Trophoblast cell (in vitro differentiated cells and primary cell): ENCODE data around the gene RTP2.

Experiments used
- DNase-seq, 2 donors: peaks; one replicate each; pipeline ENCODE4 v3.0.0-alpha.2; 2016
- H2AFZ ChIP-seq: 2 replicates; pipeline ENCODE4 v1.6.1; 2013; ENCODE audit warnings: low read length, moderate library complexity, mild to moderate bottlenecking; ENCODE audit not compliant: insufficient read depth, poor library complexity
- H2AK5ac ChIP-seq: 2 replicates; pipeline ENCODE4 v1.6.1; 2013; ENCODE audit warnings: mild to moderate bottlenecking, low read length
- H2BK120ac ChIP-seq: 2 replicates; pipeline ENCODE4 v1.6.1; 2013; ENCODE audit warnings: low read length, mild to moderate bottlenecking, moderate library complexity; ENCODE audit not compliant: insufficient read depth, poor library complexity
- H2BK12ac ChIP-seq: 2 replicates; pipeline ENCODE4 v1.6.1; 2013; ENCODE audit warnings: mild to moderate bottlenecking, low read length, moderate library complexity
- H2BK5ac ChIP-seq: 2 replicates; pipeline ENCODE4 v1.6.1; 2013; ENCODE audit warnings: low read length, low read depth, moderate library complexity, mild to moderate bottlenecking; ENCODE audit not compliant: poor library complexity
- H3K14ac ChIP-seq: 2 replicates; pipeline ENCODE4 v1.6.1; 2013; ENCODE audit warnings: mild to moderate bottlenecking, low read length
- H3K18ac ChIP-seq: 2 replicates; pipeline ENCODE4 v1.6.1; 2013; ENCODE audit warnings: mild to moderate bottlenecking, low read length
- H3K23ac ChIP-seq: 2 replicates; pipeline ENCODE4 v1.6.1; 2013; ENCODE audit warnings: low read length
- H3K27ac ChIP-seq: 2 replicates; pipeline ENCODE4 v1.5.1; 2013; ENCODE audit warnings: low read depth, mild to moderate bottlenecking, inconsistent platforms, low read length, moderate library complexity
- H3K27me3 ChIP-seq: 2 replicates; pipeline ENCODE4 v1.6.1; 2013; ENCODE audit warnings: inconsistent platforms, mild to moderate bottlenecking, low read length, moderate library complexity; ENCODE audit not compliant: insufficient read depth
- H3K36me3 ChIP-seq, 2 experiments: 1 replicate in 1 of 2; 2 replicates in 1 of 2; pipeline ENCODE4 v1.6.1; 2013; ENCODE audit warnings: low read length in 2 of 2, mild to moderate bottlenecking in 2 of 2, moderate library complexity in 1 of 2; ENCODE audit not compliant: insufficient read depth in 2 of 2, control insufficient read depth in 1 of 2
- H3K4ac ChIP-seq: 2 replicates; pipeline ENCODE4 v1.6.1; 2013; ENCODE audit warnings: low read depth, mild to moderate bottlenecking, low read length, moderate library complexity
- H3K4me1 ChIP-seq, 2 experiments: 1 replicate in 1 of 2; 2 replicates in 1 of 2; pipeline ENCODE4 v1.6.1; 2013; ENCODE audit warnings: low read length in 2 of 2, mild to moderate bottlenecking in 2 of 2, moderate library complexity in 1 of 2; ENCODE audit not compliant: insufficient read depth in 2 of 2, control insufficient read depth in 1 of 2
- H3K4me2 ChIP-seq: 2 replicates; pipeline ENCODE4 v1.6.1; 2013; ENCODE audit warnings: inconsistent platforms, mild to moderate bottlenecking, low read length, moderate library complexity
- H3K4me3 ChIP-seq: 2 replicates; pipeline ENCODE4 v1.5.1; 2013; ENCODE audit warnings: mild to moderate bottlenecking, low read depth, low read length, inconsistent platforms
- H3K79me1 ChIP-seq: one replicate; pipeline ENCODE4 v1.6.1; 2013; ENCODE audit warnings: low read length
- H3K79me2 ChIP-seq: 2 replicates; pipeline ENCODE4 v1.6.1; 2013; ENCODE audit warnings: low read length, mild to moderate bottlenecking; ENCODE audit not compliant: control insufficient read depth, insufficient read depth, poor library complexity
- H3K9ac ChIP-seq: 2 replicates; pipeline ENCODE4 v1.6.1; 2013; ENCODE audit warnings: mild to moderate bottlenecking, low read length
- H3K9me3 ChIP-seq: 2 replicates; pipeline ENCODE4 v1.6.1; 2013; ENCODE audit warnings: low read depth, mild to moderate bottlenecking, control low read depth, inconsistent platforms, low read length; ENCODE audit not compliant: insufficient read depth
- H4K12ac ChIP-seq: 2 replicates; pipeline ENCODE4 v1.6.1; 2013; ENCODE audit warnings: low read depth, mild to moderate bottlenecking, low read length, moderate library complexity
- H4K8ac ChIP-seq: 2 replicates; pipeline ENCODE4 v1.6.1; 2013; ENCODE audit warnings: low read depth, mild to moderate bottlenecking, low read length, moderate library complexity
- H4K91ac ChIP-seq: one replicate; pipeline ENCODE4 v1.6.1; 2013; ENCODE audit warnings: low read depth, mild to moderate bottlenecking, low read length, moderate library complexity
- WGBS: extraction: QIAGEN DNeasy Blood & Tissue Kit; methylation state at CpG from one replicate; pipeline ENCODE4 v1.1.7; 2013; ENCODE audit warnings: missing lambda C conversion rate; ENCODE audit not compliant: insufficient read length, insufficient coverage; ENCODE audit errors: extremely low coverage; 5-methylcytosine and 5-hydroxymethylcytosine counted together

Gene RTP2

GRCh38 chr3:187747506-187747905 lies 45.1 kb upstream of the RTP2 start:
- H3K9ac ChIP-seq = no peak overlapping the region
- H3K4me3 ChIP-seq = no peak overlapping the region
- no peak for DNase-seq
- no peaks in the 10 kb centered on the region for H3K27me3 ChIP-seq
- H3K18ac ChIP-seq = no peak overlapping the region
- H3K27ac ChIP-seq = no peak overlapping the region
- peaks cover 28% of the 10 kb centered on the region for H3K79me1 ChIP-seq
- H3K4me1 ChIP-seq = peaks cover 0 to 6% of the 10 kb centered on the region in 2 experiments
- H3K4ac ChIP-seq = no peak overlapping the region
- no peak overlapping the region for H2AFZ ChIP-seq
- H2BK120ac ChIP-seq = no peak overlapping the region
- no peak overlapping the region for H4K91ac ChIP-seq
- H2BK5ac ChIP-seq = no peak overlapping the region
- H3K4me2 ChIP-seq = no peak overlapping the region
- no peak overlapping the region for H2AK5ac ChIP-seq
- H3K79me2 ChIP-seq = peaks cover 11% of the 10 kb centered on the region
- WGBS = no CpG with 5 or more reads among the region's 5 CpGs
- no peak overlapping the region for H3K23ac ChIP-seq
- no peak overlapping the region for H3K14ac ChIP-seq
- H3K9me3 ChIP-seq = no peaks in the 10 kb centered on the region
- H4K8ac ChIP-seq = no peak overlapping the region
- H4K12ac ChIP-seq = no peak overlapping the region
- H3K36me3 ChIP-seq = no peaks in the 10 kb centered on the region
- H2BK12ac ChIP-seq = no peak overlapping the region

GRCh38 chr3:187746442-187747281 lies 44.3 kb upstream of the RTP2 start:
- Histone ChIP-seq H3K23ac (no peak overlapping the region), H3K9ac (no peak overlapping the region), H3K4me1 (peaks cover under 1 to 7% of the 10 kb centered on the region in 2 experiments), H4K91ac (no peak overlapping the region), H2BK120ac (no peak overlapping the region), H2AK5ac (no peak overlapping the region), H3K4me3 (no peak overlapping the region), H3K27me3 (no peaks in the 10 kb centered on the region), H3K79me1 (peaks cover 25% of the 10 kb centered on the region), H3K9me3 (no peaks in the 10 kb centered on the region), H3K14ac (no peak overlapping the region), H2BK5ac (no peak overlapping the region), H4K12ac (no peak overlapping the region), H3K27ac (peak overlapping the region; percentile 39), H2BK12ac (no peak overlapping the region), H3K18ac (no peak overlapping the region), H3K4ac (no peak overlapping the region), H4K8ac (no peak overlapping the region), H2AFZ (no peak overlapping the region), H3K36me3 (no peaks in the 10 kb centered on the region), H3K79me2 (peaks cover 11% of the 10 kb centered on the region), H3K4me2 (peak overlapping the region; percentile 33)
- WGBS = no CpG with 5 or more reads among the region's 10 CpGs
- peak in 1 of 2 donors; percentile 32 for DNase-seq

- peak overlapping the region; percentile 73 for H3K4me2 ChIP-seq
- H2BK120ac ChIP-seq = no peak overlapping the region
- no peaks in the 10 kb centered on the region for H3K36me3 ChIP-seq
- no peaks in the 10 kb centered on the region for H3K27me3 ChIP-seq
- H4K91ac ChIP-seq = no peak overlapping the region
- DNase-seq = peak in 1 of 2 donors; percentile 66
- H4K8ac ChIP-seq = no peak overlapping the region
- peaks cover 13% of the 10 kb centered on the region for H3K79me2 ChIP-seq
- no peak overlapping the region for H3K14ac ChIP-seq
- H3K9me3 ChIP-seq = no peaks in the 10 kb centered on the region
- H3K9ac ChIP-seq = no peak overlapping the region
- no peak overlapping the region for H2BK5ac ChIP-seq
- no peak overlapping the region for H2AFZ ChIP-seq
- WGBS = no CpG with 5 or more reads among the region's 6 CpGs
- no peak overlapping the region for H4K12ac ChIP-seq
- no peak overlapping the region for H3K4me3 ChIP-seq
- peaks cover 25% of the 10 kb centered on the region for H3K79me1 ChIP-seq
- H3K23ac ChIP-seq = no peak overlapping the region
- H3K4ac ChIP-seq = no peak overlapping the region
- peak overlapping the region; percentile 21 for H3K27ac ChIP-seq
- no peak overlapping the region for H2BK12ac ChIP-seq
- H3K18ac ChIP-seq = no peak overlapping the region
- H3K4me1 ChIP-seq = peaks cover 3 to 11% of the 10 kb centered on the region in 2 experiments
- H2AK5ac ChIP-seq = no peak overlapping the region
Measured at GRCh38 chr3:187746059-187746441, 43.7 kb upstream of the RTP2 start.

GRCh38 chr3:187745201-187746058 lies 43.1 kb upstream of the RTP2 start, which contains the start of gene BCL6:
Gene BCL6 (minus strand): TSS chr3:187745468. CDS start chr3:187733693, 11,775 bp downstream.
- peak within 1 kb of the TSS; percentile 84 for H2AFZ ChIP-seq
- H3K36me3 ChIP-seq = no peaks in the 10 kb centered on the region
- H3K79me1 ChIP-seq = peaks cover 23% of the 10 kb centered on the region
- H4K12ac ChIP-seq = peak within 1 kb of the TSS; percentile 4
- H4K8ac ChIP-seq = peak within 1 kb of the TSS; percentile 96
- no peaks in the 10 kb centered on the region for H3K27me3 ChIP-seq
- H3K79me2 ChIP-seq = peaks cover 13% of the 10 kb centered on the region
- peak; percentile 93 to 99 for DNase-seq
- H4K91ac ChIP-seq = peak within 1 kb of the TSS; percentile 99
- H3K4me2 ChIP-seq = peak within 1 kb of the TSS; percentile 83
- peak within 1 kb of the TSS; percentile 88 for H3K9ac ChIP-seq
- peaks cover 6 to 15% of the 10 kb centered on the region in 2 experiments for H3K4me1 ChIP-seq
- peak within 1 kb of the TSS; percentile 100 for H2BK120ac ChIP-seq
- H3K18ac ChIP-seq = peak within 1 kb of the TSS; percentile 88
- H3K4me3 ChIP-seq = peak within 1 kb of the TSS; percentile 76
- H3K23ac ChIP-seq = no peak within 1 kb of the TSS
- peak within 1 kb of the TSS; percentile 94 for H2BK12ac ChIP-seq
- no CpG with 5 or more reads among the region's 40 CpGs for WGBS
- no peaks in the 10 kb centered on the region for H3K9me3 ChIP-seq
- peak within 1 kb of the TSS; percentile 72 for H3K14ac ChIP-seq
- H3K4ac ChIP-seq = peak within 1 kb of the TSS; percentile 81
- H3K27ac ChIP-seq = peak within 1 kb of the TSS; percentile 92
- no peak within 1 kb of the TSS for H2AK5ac ChIP-seq
- peak within 1 kb of the TSS; percentile 100 for H2BK5ac ChIP-seq
